Glutamatergic neuron (in vitro differentiated cells): Measurements from ENCODE around the gene PXN. TPM values are rescaled to one million over a fixed set of nuclear protein-coding genes. Genes with fewer than 3 reads are reported as not detected.
A peak's percentile ranks its signal among the peaks of the same experiment; 100 is the strongest.

Experiments used
- DNase-seq: peaks from one replicate; pipeline ENCODE4 v3.0.0; 2022
- H3K27ac Mint-ChIP-seq: one replicate; pipeline ENCODE4 v1.8.0; 2020; ENCODE audit warnings: mild to moderate bottlenecking, mixed read lengths, inconsistent platforms; ENCODE audit not compliant: unreplicated experiment
- H3K27me3 Mint-ChIP-seq: one replicate; pipeline ENCODE4 v1.8.0; 2020; ENCODE audit warnings: mild to moderate bottlenecking, moderate library complexity, mixed read lengths, inconsistent platforms; ENCODE audit not compliant: unreplicated experiment
- H3K36me3 Mint-ChIP-seq: one replicate; pipeline ENCODE4 v1.8.0; 2020; ENCODE audit warnings: mild to moderate bottlenecking, mixed read lengths, inconsistent platforms; ENCODE audit not compliant: unreplicated experiment
- H3K4me1 Mint-ChIP-seq: one replicate; pipeline ENCODE4 v1.8.0; 2020; ENCODE audit warnings: mild to moderate bottlenecking, low read depth, mixed read lengths, inconsistent platforms; ENCODE audit not compliant: unreplicated experiment
- H3K4me3 Mint-ChIP-seq: one replicate; pipeline ENCODE4 v1.8.0; 2020; ENCODE audit warnings: mild to moderate bottlenecking, mixed read lengths, inconsistent platforms; ENCODE audit not compliant: unreplicated experiment
- H3K9me3 Mint-ChIP-seq: one replicate; pipeline ENCODE4 v1.8.0; 2020; ENCODE audit warnings: mild to moderate bottlenecking, moderate library complexity, mixed read lengths, inconsistent platforms; ENCODE audit not compliant: unreplicated experiment
- CTCF ChIP-seq: fragments of 200-600 bp; sonication (generic); IDR thresholded peaks from one replicate; pipeline ENCODE4 v1.5.0; 2021; ENCODE audit not compliant: partially characterized antibody, unreplicated experiment
- total RNA-seq: library from RNA; stranded (reverse); fragmentation: NEBNext Ultra II Directional; extraction: Animal tissue kit (Norgen Biotek cat#: 25700); gene quantifications from one replicate; pipeline ENCODE4 v1.2.1, GENCODE V29; 2021; ENCODE audit not compliant: unreplicated experiment

Gene PXN
- total RNA-seq, 1 donor from 2014 or later, result 39.5 TPM

GRCh38 chr12:120234643-120235368 lies 30.7 kb downstream of the PXN start:
- peaks cover 10% of the 10 kb centered on the region for H3K27me3 Mint-ChIP-seq
- DNase-seq, result peak; percentile 78
- peak overlapping the region; percentile 63 for H3K4me3 Mint-ChIP-seq
- H3K36me3 Mint-ChIP-seq, result no peaks in the 10 kb centered on the region
- peak overlapping the region; percentile 96 for H3K27ac Mint-ChIP-seq
- peak; percentile 59 for TF ChIP-seq CTCF
- peaks cover 11% of the 10 kb centered on the region for H3K9me3 Mint-ChIP-seq
- H3K4me1 Mint-ChIP-seq, result peaks cover 52% of the 10 kb centered on the region

GRCh38 chr12:120231316-120232011 lies 34.1 kb downstream of the PXN start:
- H3K9me3 Mint-ChIP-seq, result peaks cover 11% of the 10 kb centered on the region
- peaks cover 66% of the 10 kb centered on the region for H3K4me1 Mint-ChIP-seq
- H3K4me3 Mint-ChIP-seq, result peak overlapping the region; percentile 74
- H3K27me3 Mint-ChIP-seq, result peaks cover 17% of the 10 kb centered on the region
- no peaks in the 10 kb centered on the region for H3K36me3 Mint-ChIP-seq
- TF ChIP-seq CTCF, result no peak
- DNase-seq, result no peak
- peak overlapping the region; percentile 90 for H3K27ac Mint-ChIP-seq

DNA sequence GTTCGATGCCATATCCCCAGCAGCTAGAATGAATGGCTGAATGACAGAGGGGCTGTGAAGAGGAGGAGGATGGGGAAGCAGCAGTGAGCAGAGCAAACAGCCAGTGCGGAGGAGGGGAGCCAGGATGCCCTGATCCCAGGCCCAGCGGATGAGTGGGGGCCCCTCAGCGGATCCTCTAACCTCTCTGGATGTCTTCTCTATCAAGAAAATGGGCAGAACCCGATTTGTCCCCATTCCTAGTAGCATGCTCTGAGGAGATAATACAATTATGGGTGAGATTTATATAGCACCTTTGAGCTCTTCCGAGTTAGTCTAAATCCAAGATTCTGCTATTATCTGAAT lies 34.6 kb downstream of the PXN start:
- Mint-ChIP-seq H3K27ac (peak overlapping the region; percentile 90), H3K36me3 (no peaks in the 10 kb centered on the region), H3K4me1 (peaks cover 66% of the 10 kb centered on the region), H3K9me3 (peaks cover 11% of the 10 kb centered on the region), H3K4me3 (peak overlapping the region; percentile 74), H3K27me3 (peaks cover 17% of the 10 kb centered on the region)
- DNase-seq, result no peak
- no peak for TF ChIP-seq CTCF

GRCh38 chr12:120230326-120230973 lies 35.1 kb downstream of the PXN start:
- Mint-ChIP-seq H3K4me1 (peaks cover 61% of the 10 kb centered on the region), H3K9me3 (peaks cover 7% of the 10 kb centered on the region), H3K27ac (peak overlapping the region; percentile 90), H3K36me3 (no peaks in the 10 kb centered on the region), H3K27me3 (peaks cover 14% of the 10 kb centered on the region), H3K4me3 (peak overlapping the region; percentile 74)
- no peak for TF ChIP-seq CTCF
- DNase-seq, result peak; percentile 50
